GM21825 (cell line): ENCODE data around the gene EDC3.
"Not testable (repeated sequence)": the region's sequence is repeated elsewhere in the genome, so short reads cannot be mapped to it uniquely, and the experiment has no call there.

Experiments used
- ATAC-seq: cut with Tn5 transposase; IDR thresholded peaks from one replicate; pipeline ENCODE4 v1.9.1; 2021; ENCODE audit warnings: mild to moderate bottlenecking, moderate library complexity; ENCODE audit not compliant: unreplicated experiment

Gene EDC3, protein sequence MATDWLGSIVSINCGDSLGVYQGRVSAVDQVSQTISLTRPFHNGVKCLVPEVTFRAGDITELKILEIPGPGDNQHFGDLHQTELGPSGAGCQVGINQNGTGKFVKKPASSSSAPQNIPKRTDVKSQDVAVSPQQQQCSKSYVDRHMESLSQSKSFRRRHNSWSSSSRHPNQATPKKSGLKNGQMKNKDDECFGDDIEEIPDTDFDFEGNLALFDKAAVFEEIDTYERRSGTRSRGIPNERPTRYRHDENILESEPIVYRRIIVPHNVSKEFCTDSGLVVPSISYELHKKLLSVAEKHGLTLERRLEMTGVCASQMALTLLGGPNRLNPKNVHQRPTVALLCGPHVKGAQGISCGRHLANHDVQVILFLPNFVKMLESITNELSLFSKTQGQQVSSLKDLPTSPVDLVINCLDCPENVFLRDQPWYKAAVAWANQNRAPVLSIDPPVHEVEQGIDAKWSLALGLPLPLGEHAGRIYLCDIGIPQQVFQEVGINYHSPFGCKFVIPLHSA

DNA sequence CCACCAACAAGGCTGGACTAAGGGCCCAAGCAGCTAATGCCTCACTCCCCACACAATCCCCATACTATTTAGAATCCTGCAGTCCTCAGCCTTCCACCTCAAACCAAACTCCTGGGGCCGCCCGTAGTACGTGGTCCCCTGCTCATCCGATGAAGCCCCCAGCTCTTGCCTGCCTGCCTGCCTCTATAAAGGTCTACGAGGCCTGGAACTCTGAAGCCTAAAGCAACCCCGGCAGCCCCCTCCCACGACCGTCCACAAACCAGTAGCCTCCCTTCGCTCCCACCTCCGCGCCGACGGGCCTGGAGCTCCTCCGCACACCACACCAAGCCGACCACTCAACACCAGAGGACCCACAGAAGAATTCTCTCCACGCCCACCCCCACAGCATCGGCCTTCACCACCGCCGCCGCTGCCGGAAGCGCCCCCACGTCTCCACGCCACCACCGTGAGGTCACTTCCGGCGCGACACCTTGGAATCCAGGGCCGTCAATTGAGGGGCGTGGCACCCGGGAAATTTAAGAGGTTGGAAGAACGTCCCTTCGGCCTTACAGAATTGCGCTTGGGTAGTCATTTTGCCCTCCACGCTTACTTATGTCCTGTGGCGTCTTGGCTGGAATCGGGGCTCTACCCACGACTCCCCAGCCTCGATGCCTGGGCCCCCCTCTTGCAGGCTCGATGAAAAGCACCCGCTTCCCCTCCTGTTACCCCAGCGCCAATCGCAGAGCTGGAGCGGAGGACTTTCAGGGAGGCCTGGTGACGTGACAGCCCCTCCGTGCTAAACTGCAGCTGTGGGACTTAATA is at the start of gene EDC3:
Gene EDC3, minus strand, starts transcription at position 428 of the 801 bp plus-strand sequence. CDS start 20,900 bp downstream, outside the sequence.
- ATAC-seq = peak; percentile 79

DNA sequence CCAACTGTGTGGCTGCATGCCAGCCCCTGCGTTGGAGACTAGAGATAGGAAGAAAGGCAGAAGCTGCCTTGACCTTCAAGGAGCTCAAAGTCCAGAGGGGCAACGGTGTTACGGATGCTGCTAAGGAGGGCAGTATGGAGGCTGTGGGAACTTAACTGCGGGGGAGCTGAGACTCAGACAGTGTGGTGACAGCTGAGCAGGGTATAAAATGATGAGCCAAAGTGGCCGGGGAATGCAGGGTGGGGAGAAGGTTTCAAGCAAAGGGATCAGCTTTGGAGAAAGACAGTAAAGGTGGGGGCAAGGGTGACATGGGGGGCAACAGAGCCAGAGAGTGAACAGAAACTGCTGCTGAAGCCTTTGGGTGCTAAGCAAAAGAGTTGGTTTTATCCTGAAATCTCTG is 46.6 kb upstream of the EDC3 start:
- ATAC-seq = no peak

DNA sequence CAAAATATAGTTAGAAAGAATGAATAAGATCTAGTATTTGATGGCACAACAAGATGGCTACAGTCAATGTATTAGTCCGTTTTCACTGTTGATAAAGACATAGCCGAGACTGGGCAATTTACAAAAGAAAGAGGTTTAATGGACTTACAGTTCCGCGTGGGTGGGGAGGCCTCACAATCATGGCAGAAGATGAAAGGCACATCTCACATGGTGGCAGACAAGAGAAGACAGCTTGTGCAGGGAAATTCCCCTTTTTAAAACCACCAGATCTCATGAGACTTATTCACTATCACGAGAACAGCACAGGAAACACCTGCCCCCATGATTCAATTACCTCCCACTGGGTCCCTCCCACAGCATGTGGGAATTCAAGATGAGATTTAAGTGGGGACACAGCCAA is 42.4 kb upstream of the EDC3 start:
- not testable (repeated sequence) for ATAC-seq

DNA sequence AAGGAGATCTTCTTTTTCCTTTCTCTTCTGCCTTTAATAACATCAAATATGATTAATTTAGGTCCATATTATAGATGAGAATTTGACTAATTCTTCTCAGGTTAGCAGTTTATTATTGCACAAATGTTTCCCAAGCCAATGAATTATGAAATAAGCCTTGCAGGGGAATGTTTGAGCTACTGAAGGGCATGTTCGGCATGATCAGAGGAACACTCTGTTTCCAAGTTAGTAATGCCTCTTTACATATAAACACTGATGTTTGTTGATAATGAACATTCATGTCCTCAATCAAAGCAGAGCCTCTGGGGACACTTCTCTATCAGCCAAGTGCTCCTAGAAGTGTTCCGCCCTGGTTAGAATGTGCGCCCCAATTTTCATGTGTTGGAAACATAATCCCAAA is 39.5 kb upstream of the EDC3 start:
- no peak for ATAC-seq

DNA sequence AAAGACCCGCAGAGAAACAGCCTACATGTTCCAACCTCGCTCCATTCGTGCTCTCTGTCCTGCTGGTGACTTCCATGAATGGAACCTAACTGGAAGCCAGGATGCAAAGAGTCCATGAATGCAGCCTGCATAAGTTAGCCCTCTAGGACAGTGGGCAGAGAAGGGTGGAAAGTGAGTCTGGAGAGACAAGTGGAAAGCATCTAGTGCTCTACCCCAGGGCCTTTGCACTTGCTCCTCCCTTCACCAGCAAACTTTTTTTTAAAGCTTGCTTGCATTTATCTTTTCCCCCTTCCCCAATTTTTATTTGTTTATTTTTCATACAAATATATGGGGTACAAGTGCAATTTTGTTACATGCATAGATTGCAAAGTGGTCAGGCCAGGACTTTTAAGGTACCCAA is 37.4 kb upstream of the EDC3 start:
- ATAC-seq = no peak

DNA sequence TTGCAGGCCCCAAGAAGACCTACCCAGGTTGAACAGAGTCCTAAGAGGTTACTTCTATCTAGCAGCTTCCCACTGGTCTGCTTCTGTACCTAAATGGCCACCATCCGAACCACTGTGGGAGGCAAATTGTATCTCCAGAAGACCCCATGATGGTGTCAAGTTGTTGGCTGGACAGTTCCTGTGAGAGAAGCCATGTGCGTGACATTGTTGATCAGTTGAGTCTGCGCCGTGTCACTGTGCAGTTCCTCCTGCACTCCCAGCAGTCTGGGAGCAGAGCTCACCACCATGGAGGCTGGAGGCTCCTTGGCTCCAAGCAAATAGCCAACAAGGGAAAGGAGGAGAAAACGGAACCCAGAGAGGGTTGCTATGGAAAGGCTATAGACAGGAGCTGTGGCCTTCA is 37.0 kb upstream of the EDC3 start:
- no peak for ATAC-seq

DNA sequence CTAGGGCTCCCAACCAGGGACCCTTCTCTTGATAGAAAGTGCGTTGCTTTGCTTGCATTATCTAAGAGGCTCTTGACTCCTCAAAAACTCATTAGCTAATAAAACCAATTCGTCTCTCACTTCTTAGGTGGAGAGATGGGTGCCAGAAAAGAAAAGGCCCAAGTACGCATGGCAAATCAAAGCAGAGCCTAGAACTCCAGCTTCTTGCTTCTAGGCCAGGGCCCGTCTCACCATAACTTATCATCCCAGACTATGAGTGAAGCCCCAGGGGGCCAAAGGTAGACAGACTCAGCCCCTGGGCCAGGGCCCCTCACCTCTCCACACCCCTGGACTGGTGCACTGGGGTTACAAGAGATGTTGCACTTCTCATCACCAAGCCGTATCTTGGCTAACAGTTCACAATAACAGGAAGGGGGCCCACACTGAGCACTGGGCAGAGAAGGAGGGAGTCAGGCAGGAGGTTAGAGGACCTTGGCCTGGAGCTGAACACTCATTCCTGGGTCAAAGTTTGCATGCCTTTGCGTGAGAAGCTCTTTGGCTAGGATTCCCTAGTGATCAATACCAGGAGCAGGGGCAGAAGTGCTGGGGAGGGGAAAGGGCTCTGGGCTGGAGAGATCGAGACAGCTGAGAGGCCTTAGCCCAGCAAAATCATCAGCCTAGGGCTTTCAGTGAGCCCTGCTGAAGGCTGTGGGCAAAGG is 34.9 kb upstream of the EDC3 start:
- no peak for ATAC-seq

DNA sequence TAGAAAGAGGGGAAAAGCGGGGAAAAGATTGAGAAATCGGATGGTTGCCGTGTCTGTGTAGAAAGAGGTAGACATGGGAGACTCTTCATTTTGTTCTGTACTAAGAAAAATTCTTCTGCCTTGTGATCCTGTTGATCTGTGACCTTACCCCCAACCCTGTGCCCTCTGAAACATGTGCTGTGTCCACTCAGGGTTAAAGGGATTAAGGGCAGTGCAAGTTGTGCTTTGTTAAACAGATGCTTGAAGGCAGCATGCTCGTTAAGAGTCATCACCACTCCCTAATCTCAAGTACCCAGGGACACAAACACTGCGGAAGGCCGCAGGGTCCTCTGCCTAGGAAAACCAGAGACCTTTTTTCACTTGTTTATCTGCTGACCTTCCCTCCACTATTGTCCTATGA is 33.5 kb upstream of the EDC3 start:
- not testable (repeated sequence) for ATAC-seq

DNA sequence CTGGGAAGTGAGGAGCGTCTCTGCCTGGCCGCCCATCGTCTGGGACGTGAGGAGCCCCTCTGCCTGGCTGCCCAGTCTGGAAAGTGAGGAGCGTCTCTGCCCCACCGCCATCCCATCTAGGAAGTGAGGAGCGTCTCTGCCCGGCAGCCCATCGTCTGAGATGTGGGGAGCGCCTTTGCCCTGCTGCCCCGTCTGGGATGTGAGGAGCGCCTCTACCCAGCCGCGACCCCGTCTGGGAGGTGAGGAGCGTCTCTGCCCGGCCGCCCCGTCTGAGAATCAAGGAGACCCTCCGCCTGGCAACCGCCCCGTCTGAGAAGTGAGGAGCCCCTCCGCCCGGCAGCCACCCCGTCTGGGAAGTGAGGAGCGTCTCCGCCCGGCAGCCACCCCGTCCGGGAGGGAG is 32.9 kb upstream of the EDC3 start:
- not testable (repeated sequence) for ATAC-seq

DNA sequence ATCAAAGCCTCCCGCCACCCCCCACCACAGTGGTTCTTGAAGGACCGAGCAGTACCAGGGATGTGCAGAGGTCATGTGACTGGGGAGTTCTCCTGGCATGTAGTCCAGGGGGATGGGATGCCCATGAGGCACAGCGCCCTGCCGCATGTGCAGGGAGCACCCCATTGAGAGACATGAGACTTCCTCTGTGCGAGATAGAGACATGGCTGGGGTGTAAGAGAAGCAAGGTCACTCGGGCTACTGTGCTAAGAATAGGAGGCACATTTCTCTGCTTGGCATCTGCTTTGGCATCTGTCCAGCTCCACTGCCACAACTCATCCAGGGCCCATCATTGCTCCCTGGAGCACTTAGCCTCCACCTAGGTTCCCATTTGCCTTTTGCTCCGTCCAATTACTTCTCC is 31.9 kb upstream of the EDC3 start:
- no peak for ATAC-seq

DNA sequence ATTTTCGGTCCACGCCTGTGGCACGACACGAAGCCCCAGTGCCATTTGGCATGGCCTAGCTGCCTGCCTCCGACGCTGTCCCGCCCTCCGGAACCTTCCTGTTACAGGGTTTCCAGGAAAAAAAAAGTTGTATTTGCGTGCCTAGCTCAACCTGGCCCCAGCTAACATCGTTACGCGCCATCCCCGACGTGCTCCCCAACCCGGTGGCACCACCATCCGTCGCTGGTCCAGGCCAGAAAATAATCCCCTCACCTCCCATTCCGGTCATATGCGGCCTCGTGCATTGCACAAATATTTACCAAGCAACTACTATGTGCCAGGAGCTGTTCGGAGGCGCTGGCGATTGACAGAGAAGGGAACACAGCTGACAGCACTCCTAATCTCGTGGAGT is 30.9 kb upstream of the EDC3 start:
- ATAC-seq = no peak

DNA sequence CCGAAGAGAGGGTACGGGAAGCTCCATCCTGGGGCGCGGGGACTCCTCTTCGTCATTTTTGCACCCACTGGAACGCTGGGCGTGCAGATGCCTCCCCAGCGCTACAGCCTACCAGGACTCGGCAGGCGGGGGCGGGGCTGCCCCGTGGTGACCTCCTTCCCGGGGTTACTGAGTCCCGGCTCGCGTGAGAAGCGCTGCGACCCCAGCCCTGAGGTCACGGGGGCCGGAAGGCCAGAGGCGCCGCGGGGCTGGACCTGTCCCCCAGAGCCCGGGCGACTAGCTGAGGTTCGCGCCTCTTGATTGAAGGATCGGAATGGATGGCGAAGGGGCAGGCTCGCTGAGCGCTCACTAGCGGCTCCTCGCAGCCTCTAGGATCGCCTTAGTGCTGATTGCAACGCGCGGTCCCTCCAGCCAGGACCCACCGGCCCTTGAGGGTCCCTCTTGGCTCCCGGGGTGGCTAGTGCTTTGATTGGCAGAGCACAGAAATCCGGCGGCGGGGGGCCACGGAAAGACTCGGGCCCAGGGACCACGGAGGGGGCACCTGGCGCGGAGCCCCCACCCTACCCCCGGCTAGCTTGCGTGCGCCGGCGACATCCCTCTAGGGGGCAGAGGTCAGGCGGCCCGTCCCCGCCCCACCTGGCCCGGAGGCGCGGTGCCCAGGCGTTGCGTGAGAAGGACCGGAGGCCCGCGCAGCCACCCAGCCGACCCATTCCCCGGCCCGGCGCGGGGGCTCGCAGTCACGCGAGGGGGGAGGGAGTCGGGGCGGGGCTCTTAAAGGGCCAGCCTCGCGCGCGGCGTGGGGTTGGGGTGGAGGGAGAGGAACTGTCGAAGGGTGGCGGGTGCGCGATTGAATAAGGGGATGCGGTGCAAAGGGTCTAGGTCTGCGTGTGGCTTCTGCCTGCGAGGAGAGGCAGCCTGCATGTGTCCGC is 30.3 kb upstream of the EDC3 start:
- no peak for ATAC-seq

DNA sequence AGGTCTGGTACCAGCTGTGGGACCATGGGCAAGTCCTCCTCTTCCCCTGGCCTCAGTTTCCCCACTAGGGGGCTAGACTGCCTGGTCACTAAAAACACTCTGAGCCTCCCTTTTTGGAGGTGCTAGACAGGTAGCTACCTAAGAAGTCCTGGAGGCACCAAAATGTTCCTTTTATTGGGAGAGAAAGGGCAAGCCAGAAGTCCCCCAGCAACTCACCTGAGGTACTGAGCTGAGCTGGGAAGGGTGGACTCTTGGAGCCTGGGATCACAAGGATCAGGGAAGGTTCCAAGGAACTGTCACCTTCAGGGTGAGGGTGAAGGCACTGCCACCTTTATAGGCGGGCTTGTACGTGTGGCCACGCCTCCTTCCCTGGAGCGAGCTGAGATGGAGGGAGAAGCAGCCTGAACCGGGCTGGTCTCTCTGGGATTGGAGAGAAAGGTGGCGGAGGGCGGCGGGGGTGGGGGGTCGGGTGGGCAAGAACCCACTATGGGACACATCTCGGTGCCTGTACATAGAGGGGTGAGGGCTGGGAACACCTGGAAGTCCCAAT is 29.5 kb upstream of the EDC3 start, which contains the start of gene CYP1A1:
Gene CYP1A1, minus strand, starts transcription at position 304 of the 550 bp plus-strand sequence. CDS start 2,431 bp downstream, outside the sequence.
- no peak for ATAC-seq

DNA sequence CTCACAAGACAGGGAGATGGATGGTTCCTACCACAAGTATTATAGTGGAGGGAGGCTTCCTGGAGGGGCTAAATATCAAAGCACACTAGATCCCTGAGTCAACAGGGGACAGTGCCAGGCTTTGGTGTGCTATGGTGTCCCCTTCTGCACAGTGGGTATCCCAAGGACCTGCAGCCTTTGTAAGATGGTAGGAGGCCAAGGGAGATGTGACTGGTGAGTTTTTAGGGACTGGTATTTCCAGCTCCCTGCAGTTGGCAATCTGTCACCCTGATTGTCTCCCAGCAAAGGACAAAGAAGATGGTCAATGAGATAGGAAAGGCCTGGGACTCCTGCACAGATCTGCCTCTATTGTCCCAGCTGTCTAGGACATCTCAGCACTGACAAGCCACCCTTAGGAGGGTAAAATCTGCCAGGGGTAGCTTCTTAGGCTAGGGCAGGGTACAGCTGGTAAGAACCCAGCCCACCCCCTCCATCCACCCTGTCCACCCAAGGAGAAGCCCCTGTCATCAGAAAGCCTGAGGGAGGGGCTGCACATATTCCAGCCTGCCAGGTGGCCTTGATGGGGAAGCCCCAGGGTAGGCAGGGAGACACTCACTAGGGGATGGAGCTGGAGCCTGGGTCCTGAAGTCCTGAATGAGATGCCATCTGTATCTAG is 28.9 kb upstream of the EDC3 start:
- no peak for ATAC-seq

DNA sequence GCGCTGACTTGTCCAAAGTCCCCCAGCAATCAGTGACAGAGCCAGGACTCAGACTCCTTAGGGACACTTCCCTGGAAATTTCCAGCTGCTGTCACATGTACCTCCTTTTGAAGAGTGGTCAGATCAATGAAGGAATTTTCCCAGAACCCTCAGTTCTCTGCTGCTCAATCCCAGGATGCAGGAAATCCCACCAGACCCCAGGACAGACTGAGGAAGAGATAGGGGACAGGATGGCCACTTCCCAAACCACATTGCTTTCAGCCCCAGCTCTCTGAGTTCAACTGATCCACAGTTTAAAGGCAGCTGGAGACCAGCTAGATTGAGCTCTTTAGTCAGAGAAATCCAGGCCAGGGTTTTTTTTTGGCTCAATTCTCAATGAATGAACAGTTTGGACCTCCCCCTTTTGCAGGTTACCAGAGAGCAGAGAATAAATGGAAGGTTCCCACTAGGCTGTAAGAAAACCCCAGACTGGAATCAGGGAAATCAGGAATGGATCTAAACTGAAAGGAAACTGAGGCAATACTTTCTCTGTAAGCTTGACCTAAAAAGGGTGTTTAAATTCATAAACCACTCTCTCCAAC is 28.0 kb upstream of the EDC3 start:
- ATAC-seq = no peak

DNA sequence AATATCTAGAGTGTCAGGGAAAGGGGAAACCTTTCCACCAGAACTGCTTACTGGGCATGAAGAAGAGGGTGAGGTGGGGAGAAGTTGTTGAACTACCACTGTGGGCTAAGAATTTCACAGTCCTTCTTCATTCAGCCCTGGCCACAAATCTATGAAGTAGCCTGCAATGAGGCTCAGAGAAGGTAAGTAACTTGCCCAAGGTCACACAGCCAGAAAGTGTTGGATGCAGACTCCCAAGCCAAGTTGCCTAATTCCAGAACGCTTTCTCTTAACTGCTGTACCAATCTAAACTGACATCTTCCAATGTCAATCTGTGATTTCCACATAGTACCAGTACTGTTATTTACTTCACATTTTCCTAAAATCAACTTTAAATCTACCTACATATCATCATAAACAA is 27.4 kb upstream of the EDC3 start:
- no peak for ATAC-seq

DNA sequence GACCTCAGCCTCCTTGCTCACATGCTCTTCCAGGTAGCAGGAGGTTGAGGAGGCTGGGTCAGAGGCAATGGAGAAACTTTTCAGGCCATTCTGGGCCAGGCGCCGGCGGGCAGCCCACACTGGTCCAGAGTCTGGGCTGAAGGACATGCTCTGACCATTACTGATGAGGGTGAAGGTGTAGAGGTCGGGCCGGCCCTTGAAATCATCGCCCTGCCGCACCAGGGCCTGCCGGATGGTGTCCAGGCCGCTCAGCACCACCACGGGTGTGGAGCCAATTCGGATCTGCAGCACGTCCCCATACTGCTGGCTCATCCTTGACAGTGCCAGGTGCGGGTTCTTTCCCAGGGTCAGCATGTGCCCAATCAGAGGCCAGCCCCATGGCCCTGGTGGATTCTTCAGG is 26.8 kb upstream of the EDC3 start:
- no peak for ATAC-seq

DNA sequence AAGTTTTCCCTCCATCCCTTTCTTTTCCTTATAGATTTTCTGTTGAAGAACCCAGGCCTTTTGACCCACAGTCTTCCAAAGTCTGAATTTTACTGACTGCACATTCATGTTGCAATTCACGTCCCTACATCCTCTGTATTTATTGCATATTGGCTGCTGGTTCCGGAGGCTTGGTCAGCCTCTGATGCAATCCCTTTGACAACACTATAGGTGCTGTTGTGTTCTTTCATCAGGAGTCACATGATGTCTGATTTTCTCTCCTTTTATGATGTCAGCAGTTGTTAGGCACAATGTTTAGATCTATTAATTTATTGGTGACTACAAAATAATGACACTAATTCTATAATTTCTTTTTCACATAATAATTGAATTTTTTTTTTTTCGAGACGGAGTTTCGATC is 20.8 kb upstream of the EDC3 start:
- no peak for ATAC-seq

DNA sequence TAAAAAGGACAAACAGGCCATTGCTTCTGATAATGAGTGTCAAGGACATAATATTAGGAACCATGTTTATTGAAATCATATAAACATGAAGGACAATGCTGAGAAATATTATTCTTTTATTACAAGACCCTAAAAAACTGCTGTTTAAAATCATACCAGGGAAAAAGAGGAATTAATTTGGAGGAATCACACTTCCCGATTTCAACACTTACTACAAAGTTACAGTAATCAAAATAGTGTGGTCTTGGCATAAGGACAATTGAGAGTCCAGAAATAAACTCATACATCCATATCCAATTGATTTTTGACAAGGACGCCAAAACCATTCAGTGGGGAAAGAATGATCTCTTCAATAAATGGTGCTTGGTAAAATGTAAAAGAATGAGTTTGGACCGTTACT is 16.5 kb upstream of the EDC3 start:
- ATAC-seq = no peak
